ENCODE measurements around the gene CHD2.

CHD2 gene

GRCh38 chr15:93067649-93068085, 167.5 kb downstream of the CHD2 start:
- DNase-seq (ENCODE audit: low read depth, low spot score) = no peak

- peak; percentile 77 for DNase-seq (ENCODE audit: low read depth, low spot score)
Observed at GRCh38 chr15:93068581-93069199, 168.6 kb downstream of the CHD2 start.

GRCh38 chr15:93070132-93070531, 170.0 kb downstream of the CHD2 start:
- DNase-seq (ENCODE audit: low read depth, low spot score) = no peak

- DNase-seq (ENCODE audit: low read depth, low spot score) = no peak
Observed at GRCh38 chr15:93070551-93071296, 170.6 kb downstream of the CHD2 start.

- peak; percentile 53 for DNase-seq (ENCODE audit: low read depth, low spot score)
Observed at GRCh38 chr15:93071469-93071936, 171.4 kb downstream of the CHD2 start.

- DNase-seq (ENCODE audit: low read depth, low spot score) = no peak
Observed at GRCh38 chr15:93072011-93072410, 171.9 kb downstream of the CHD2 start.

- peak; percentile 68 for DNase-seq (ENCODE audit: low read depth, low spot score)
Observed at GRCh38 chr15:93072411-93073394, 172.6 kb downstream of the CHD2 start.

GRCh38 chr15:93073465-93073952, 173.4 kb downstream of the CHD2 start:
- peak; percentile 59 for DNase-seq (ENCODE audit: low read depth, low spot score)

- DNase-seq (ENCODE audit: low read depth, low spot score) = no peak
Observed at GRCh38 chr15:93074599-93074998, 174.5 kb downstream of the CHD2 start.

GRCh38 chr15:93076217-93076616, 176.1 kb downstream of the CHD2 start:
- DNase-seq (ENCODE audit: low read depth, low spot score) = no peak

- no peak for DNase-seq (ENCODE audit: low read depth, low spot score)
Observed at GRCh38 chr15:93076875-93077274, 176.8 kb downstream of the CHD2 start.
